Ectodermal cell (in vitro differentiated cells): ENCODE measurements around the gene HK3. TPM values are rescaled to one million over a fixed set of nuclear protein-coding genes. Genes with fewer than 3 reads are reported as not detected.

Experiments
- H3K27ac ChIP-seq: 2 replicates; pipeline ENCODE4 v1.7.0; 2013; ENCODE audit warnings: mild to moderate bottlenecking, low read depth, low read length; ENCODE audit not compliant: insufficient read depth, poor library complexity, severe bottlenecking
- H3K27me3 ChIP-seq: 2 replicates; pipeline ENCODE4 v1.7.0; 2013; ENCODE audit warnings: mild to moderate bottlenecking, low read length; ENCODE audit not compliant: insufficient read depth, control insufficient read depth, poor library complexity, severe bottlenecking
- H3K36me3 ChIP-seq: one replicate; pipeline ENCODE4 v1.7.0; 2013; ENCODE audit warnings: low read length; ENCODE audit not compliant: control insufficient read depth, insufficient read depth
- H3K4me1 ChIP-seq: one replicate; pipeline ENCODE4 v1.7.0; 2013; ENCODE audit warnings: low read length; ENCODE audit not compliant: control insufficient read depth, insufficient read depth
- H3K4me3 ChIP-seq: 2 replicates; pipeline ENCODE4 v1.7.0; 2013; ENCODE audit warnings: low read depth, low read length, control low read depth; ENCODE audit not compliant: insufficient read depth
- H3K9me3 ChIP-seq: 2 replicates; pipeline ENCODE4 v1.7.0; 2013; ENCODE audit warnings: mild to moderate bottlenecking, low read length, moderate library complexity; ENCODE audit not compliant: control insufficient read depth
- WGBS, 2 experiments: methylation state at CpG; one replicate each; pipeline ENCODE4 v1.1.7; 2013; ENCODE audit warnings: missing lambda C conversion rate in 2 of 2; 5-methylcytosine and 5-hydroxymethylcytosine counted together
- polyA plus RNA-seq, 4 experiments: library from polyadenylated mRNA; stranded (reverse); fragments of 50-300 nt; gene quantifications; one replicate each; pipeline ENCODE4 v1.2.3, GENCODE V29; 2013

Gene HK3
- not detected for polyA plus RNA-seq (2013, experiment 1 of 4)
- not detected for polyA plus RNA-seq (2013, experiment 2 of 4)
- polyA plus RNA-seq (2013, experiment 3 of 4) = not detected
- not detected for polyA plus RNA-seq (2013, experiment 4 of 4)

DNA sequence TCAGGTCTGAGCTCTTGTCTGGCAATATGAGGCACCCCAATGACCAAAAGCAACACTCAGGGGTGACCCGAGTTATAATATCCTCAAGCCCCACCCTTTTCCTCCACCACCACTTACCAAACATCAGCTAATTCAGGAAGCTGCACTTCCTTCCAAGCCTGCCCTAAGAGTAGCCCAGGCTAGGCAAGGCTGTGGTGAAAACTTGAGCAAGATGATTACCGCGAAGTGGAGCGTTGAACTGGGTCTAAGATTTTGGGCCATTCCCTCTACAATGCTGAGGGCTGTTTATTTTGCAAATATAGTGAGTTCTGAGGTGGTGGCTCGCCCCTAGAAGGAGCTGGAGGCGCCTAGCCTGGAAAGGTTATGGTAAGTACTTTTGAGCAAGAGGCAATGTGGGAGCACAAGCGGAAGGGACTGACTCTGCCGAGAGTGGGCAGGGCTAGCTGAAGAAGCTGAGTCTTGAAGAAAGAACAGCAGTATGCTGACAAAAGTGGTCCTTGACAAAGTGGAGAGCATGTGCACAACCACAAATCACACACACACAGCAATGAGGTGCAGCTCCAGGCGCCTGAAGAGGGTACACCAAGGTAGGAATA, at the start of gene HK3:
TSS of gene HK3 (minus strand) at position 51 of the 596 bp plus-strand sequence. CDS start 3,187 bp downstream, outside the sequence.
- no peaks in the 10 kb centered on the region for H3K4me1 ChIP-seq
- peaks cover 7% of the 10 kb centered on the region for H3K36me3 ChIP-seq
- H3K27ac ChIP-seq = no peak within 1 kb of the TSS
- H3K9me3 ChIP-seq = no peaks in the 10 kb centered on the region
- no peaks in the 10 kb centered on the region for H3K27me3 ChIP-seq
- H3K4me3 ChIP-seq = no peak within 1 kb of the TSS
- WGBS, 2 experiments = 90 to 92% methylated on average over 9 of the region's 9 CpGs

DNA sequence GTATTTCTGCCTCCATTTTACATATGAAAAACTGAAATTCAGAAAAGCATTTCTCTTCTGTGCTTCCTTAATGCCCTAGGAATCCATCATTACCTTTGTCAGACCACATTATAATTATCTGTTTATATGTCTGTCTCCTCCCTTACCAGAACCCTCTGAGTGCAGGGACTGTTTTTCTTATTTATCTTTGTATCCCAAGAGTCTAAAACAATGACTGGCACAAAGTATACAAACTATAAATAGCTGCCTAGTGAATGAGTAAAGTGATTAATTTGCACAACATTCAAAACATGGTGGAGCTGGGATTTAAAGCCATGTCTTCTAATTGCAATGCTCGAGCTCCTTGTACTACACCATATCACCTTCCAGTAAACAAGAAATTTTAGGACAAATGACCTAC, 49.3 kb upstream of the HK3 start:
- Histone ChIP-seq H3K36me3 (peaks cover 9% of the 10 kb centered on the region), H3K4me3 (no peak overlapping the region), H3K27me3 (no peaks in the 10 kb centered on the region), H3K9me3 (no peaks in the 10 kb centered on the region), H3K4me1 (no peaks in the 10 kb centered on the region), H3K27ac (no peak overlapping the region)
- WGBS, 2 experiments = 90 to 100% methylated on average over 1 of the region's 1 CpG

DNA sequence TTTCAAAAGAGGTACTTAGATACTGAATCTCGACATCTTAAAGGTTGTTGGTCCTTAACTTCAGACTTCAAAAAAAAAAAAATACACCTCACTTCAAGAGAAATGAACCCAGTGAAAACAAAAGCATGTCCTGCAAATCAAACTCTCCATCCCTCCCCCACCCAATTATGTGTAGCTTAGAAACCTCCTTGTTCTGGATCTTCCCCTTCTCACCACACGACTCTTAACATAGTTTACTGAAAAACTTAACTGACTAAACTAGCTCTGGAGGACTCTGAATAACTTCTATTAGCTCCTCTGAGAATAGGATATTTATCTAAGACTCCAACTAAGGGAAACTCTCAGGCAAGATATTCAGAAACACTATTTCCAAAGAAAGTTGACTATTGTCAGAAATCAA, 48.7 kb upstream of the HK3 start:
- Histone ChIP-seq H3K9me3 (no peaks in the 10 kb centered on the region), H3K36me3 (peaks cover 7% of the 10 kb centered on the region), H3K4me1 (no peaks in the 10 kb centered on the region), H3K27me3 (no peaks in the 10 kb centered on the region), H3K4me3 (no peak overlapping the region), H3K27ac (no peak overlapping the region)
- WGBS, 2 experiments = 88 to 91% methylated on average over 2 of the region's 2 CpGs

- Histone ChIP-seq H3K27me3 (no peaks in the 10 kb centered on the region), H3K9me3 (no peaks in the 10 kb centered on the region), H3K4me3 (no peak overlapping the region), H3K4me1 (no peaks in the 10 kb centered on the region), H3K36me3 (peaks cover 13% of the 10 kb centered on the region), H3K27ac (no peak overlapping the region)
- 23 to 27% methylated on average over 1 to 2 of the region's 2 CpGs for WGBS, 2 experiments
These were observed 45.1 kb upstream of the HK3 start for GRCh38 chr5:176944268-176944667.

DNA sequence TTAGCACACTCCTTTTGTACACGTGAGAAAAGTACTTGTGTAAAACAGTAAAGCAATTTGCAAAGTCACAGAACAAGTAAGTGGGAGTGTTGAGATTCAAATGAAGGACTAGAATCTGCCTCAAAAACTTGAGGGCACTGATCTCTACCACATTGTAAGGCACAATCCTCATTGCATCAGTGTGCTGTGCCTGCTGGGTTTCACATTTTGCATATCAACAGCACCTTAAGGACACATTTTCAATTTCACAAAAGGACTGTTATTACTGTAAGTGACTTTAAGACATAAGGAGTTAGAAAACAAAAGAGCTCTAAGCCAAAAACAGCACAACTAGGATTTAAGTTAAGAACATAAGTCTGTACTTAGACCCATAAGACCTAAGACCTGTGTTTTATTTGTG, 44.7 kb upstream of the HK3 start:
- 7 to 25% methylated on average over 1 of the region's 1 CpG for WGBS, 2 experiments
- H3K36me3 ChIP-seq = peaks cover 13% of the 10 kb centered on the region
- no peaks in the 10 kb centered on the region for H3K9me3 ChIP-seq
- H3K4me1 ChIP-seq = no peaks in the 10 kb centered on the region
- no peak overlapping the region for H3K27ac ChIP-seq
- H3K4me3 ChIP-seq = no peak overlapping the region
- no peaks in the 10 kb centered on the region for H3K27me3 ChIP-seq

DNA sequence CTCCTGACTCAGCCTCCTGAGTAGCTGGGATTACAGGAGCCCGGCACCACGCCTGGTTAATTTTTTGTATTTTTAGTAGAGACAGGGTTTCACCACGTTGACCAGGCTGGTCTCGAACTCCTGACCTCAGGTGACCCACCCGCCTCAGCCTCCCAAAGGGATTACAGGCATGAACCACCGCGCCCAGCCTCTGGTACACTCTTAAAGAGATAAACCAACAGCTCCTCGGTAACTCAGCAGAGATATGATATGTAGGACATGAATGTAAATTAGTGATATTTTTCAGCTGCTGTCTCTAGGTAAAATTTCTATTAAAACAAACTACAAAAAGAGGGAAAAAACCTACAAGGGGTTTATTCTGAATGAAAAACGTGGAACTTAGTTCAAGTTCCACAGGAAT, 42.8 kb upstream of the HK3 start:
- Histone ChIP-seq H3K27ac (no peak overlapping the region), H3K27me3 (no peaks in the 10 kb centered on the region), H3K4me1 (no peaks in the 10 kb centered on the region), H3K9me3 (no peaks in the 10 kb centered on the region), H3K4me3 (no peak overlapping the region), H3K36me3 (peaks cover 13% of the 10 kb centered on the region)
- WGBS, 2 experiments = 94 to 95% methylated on average over 8 to 9 of the region's 9 CpGs

GRCh38 chr5:176938472-176938871, 39.3 kb upstream of the HK3 start:
- H3K27ac ChIP-seq = no peak overlapping the region
- no peaks in the 10 kb centered on the region for H3K27me3 ChIP-seq
- H3K4me1 ChIP-seq = no peaks in the 10 kb centered on the region
- peaks cover 13% of the 10 kb centered on the region for H3K36me3 ChIP-seq
- no peaks in the 10 kb centered on the region for H3K9me3 ChIP-seq
- H3K4me3 ChIP-seq = no peak overlapping the region
- 90 to 93% methylated on average over 1 of the region's 1 CpG for WGBS, 2 experiments

GRCh38 chr5:176935017-176935416, 35.9 kb upstream of the HK3 start:
- H3K27me3 ChIP-seq = no peaks in the 10 kb centered on the region
- WGBS, 2 experiments = 48 to 58% methylated on average over 1 of the region's 1 CpG
- H3K27ac ChIP-seq = no peak overlapping the region
- H3K4me3 ChIP-seq = no peak overlapping the region
- H3K9me3 ChIP-seq = no peaks in the 10 kb centered on the region
- H3K4me1 ChIP-seq = no peaks in the 10 kb centered on the region
- H3K36me3 ChIP-seq = peaks cover 6% of the 10 kb centered on the region

- no peak overlapping the region for H3K27ac ChIP-seq
- no peaks in the 10 kb centered on the region for H3K27me3 ChIP-seq
- H3K36me3 ChIP-seq = peaks cover 6% of the 10 kb centered on the region
- no peaks in the 10 kb centered on the region for H3K9me3 ChIP-seq
- H3K4me3 ChIP-seq = no peak overlapping the region
- 93 to 97% methylated on average over 7 of the region's 7 CpGs for WGBS, 2 experiments
- no peaks in the 10 kb centered on the region for H3K4me1 ChIP-seq
These were observed 35.3 kb upstream of the HK3 start for GRCh38 chr5:176934309-176934930.

- Histone ChIP-seq H3K27ac (no peak overlapping the region), H3K27me3 (no peaks in the 10 kb centered on the region), H3K36me3 (peaks cover 6% of the 10 kb centered on the region), H3K9me3 (no peaks in the 10 kb centered on the region), H3K4me1 (no peaks in the 10 kb centered on the region), H3K4me3 (no peak overlapping the region)
- no CpG with 5 or more reads among the region's 1 CpG for WGBS, 2 experiments
These were observed 30.5 kb upstream of the HK3 start for GRCh38 chr5:176929654-176930053.
